Upper lobe of left lung (tissue), 4 donors: ENCODE measurements around the gene GJB4.

Experiments used
- EP300 ChIP-seq, 4 donors: sonication (generic); formaldehyde crosslinking; IDR thresholded peaks; one replicate each; pipeline ENCODE4 v1.5.1; 2017; ENCODE audit warnings: antibody characterized with exemption in 4 of 4, control low read depth in 2 of 4
- TF ChIP-seq, protein P1 (sequence below), 6 experiments: fragments of 450-650 bp in 4 of 6; fragments of 200-600 bp in 2 of 6; sonication (generic) in 2 of 6; IDR thresholded peaks; one replicate each; pipeline ENCODE4 v1.5.1; 2016 to 2019; ENCODE audit warnings: antibody characterized with exemption in 6 of 6

- TF ChIP-seq, protein P1, sequence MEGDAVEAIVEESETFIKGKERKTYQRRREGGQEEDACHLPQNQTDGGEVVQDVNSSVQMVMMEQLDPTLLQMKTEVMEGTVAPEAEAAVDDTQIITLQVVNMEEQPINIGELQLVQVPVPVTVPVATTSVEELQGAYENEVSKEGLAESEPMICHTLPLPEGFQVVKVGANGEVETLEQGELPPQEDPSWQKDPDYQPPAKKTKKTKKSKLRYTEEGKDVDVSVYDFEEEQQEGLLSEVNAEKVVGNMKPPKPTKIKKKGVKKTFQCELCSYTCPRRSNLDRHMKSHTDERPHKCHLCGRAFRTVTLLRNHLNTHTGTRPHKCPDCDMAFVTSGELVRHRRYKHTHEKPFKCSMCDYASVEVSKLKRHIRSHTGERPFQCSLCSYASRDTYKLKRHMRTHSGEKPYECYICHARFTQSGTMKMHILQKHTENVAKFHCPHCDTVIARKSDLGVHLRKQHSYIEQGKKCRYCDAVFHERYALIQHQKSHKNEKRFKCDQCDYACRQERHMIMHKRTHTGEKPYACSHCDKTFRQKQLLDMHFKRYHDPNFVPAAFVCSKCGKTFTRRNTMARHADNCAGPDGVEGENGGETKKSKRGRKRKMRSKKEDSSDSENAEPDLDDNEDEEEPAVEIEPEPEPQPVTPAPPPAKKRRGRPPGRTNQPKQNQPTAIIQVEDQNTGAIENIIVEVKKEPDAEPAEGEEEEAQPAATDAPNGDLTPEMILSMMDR (IDR thresholded peaks at IDR 0.05), result no peak
- no peak for TF ChIP-seq EP300 (IDR thresholded peaks at IDR 0.05)
Measured at GRCh38 chr1:34771573-34772371, 12.2 kb downstream of the GJB4 start.
